ENCODE results near the gene ZDHHC11B.
"Not testable (repeated sequence)": the region's sequence is repeated elsewhere in the genome, so short reads cannot be mapped to it uniquely, and the experiment has no call there.

DNA sequence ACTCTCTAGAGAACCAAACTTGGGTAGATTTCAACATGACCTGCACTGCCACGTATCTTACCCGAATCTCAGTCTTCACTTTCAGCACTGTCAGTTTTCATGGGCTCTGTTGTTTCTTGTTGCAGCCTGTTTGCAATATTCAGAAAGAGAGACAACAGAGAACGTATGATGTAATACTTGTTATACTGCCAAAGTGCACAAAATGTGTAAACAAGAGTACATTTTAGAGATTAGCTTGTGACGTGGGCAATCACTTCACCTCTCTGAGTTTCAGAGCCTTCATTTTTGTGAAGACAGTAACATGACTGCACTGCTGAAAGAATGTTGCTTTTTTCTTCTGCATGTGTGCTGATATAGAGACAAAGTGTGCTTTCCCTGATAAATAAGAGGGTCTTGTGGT, 67.8 kb downstream of the ZDHHC11B start:
- not testable (repeated sequence) for TF ChIP-seq POLR2A (IDR thresholded peaks at IDR 0.05; ENCODE audit: low read length); GATA1 (IDR thresholded peaks at IDR 0.05; ENCODE audit: low read depth, low read length)

Data from erythroblast (primary cell).